ENCODE data around the gene AFG1L. TPM values are rescaled to one million over a fixed set of nuclear protein-coding genes. Genes with fewer than 3 reads are reported as not detected.
A peak's percentile ranks its signal among the peaks of the same experiment; 100 is the strongest.

Gene AFG1L
- total RNA-seq, 1 experiment from 2014 or later: 7.2 TPM

DNA sequence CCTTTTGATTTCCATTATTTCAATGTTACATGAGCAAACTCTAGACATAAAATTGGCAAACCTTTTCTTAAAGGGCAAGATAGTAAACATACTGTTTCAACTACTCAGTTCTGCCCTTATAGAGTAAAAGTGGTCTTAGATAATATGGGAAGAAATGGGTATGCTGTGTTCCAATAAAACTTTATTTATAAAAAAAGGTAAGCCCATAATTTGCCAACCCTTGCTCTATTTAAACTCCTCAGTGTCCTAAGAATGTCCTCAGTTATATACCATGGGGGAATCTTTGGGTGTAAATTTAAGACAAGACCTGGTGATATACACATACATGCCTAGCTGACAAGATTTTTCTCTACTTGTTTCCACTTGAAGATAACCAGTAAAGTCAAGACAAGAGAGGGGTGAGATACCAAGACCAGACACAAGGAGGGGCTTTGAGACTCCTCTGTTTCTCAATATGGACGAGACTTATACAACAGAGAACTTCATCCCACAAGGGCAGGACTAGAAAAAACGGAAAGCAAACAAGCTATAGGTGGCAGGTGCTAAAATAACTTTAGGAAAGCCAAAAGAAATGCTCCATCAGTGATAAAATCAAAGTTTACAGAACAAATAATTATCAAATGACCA lies 44.5 kb upstream of the AFG1L start:
- no peak overlapping the region for H3K4me3 Mint-ChIP-seq (ENCODE audit: unreplicated experiment)
- POLR2A ChIA-PET: no interaction called here
- no peaks in the 10 kb centered on the region for H3K4me1 ChIP-seq
- H3K27me3 Mint-ChIP-seq (ENCODE audit: insufficient read depth, unreplicated experiment): no peaks in the 10 kb centered on the region
- H3K9me3 Mint-ChIP-seq (ENCODE audit: unreplicated experiment): no peaks in the 10 kb centered on the region
- intact Hi-C loops (cut with micrococcal nuclease; ENCODE audit: unreplicated experiment): loop anchor here (1.0 kb wide), 1 partner anchor 242 kb away; no protein-coding TSS in a partner anchor
- no peaks in the 10 kb centered on the region for H3K27me3 ChIP-seq (replicated peaks; ENCODE audit: control insufficient read depth, insufficient read depth, low read length)
- TF ChIP-seq, protein P1, sequence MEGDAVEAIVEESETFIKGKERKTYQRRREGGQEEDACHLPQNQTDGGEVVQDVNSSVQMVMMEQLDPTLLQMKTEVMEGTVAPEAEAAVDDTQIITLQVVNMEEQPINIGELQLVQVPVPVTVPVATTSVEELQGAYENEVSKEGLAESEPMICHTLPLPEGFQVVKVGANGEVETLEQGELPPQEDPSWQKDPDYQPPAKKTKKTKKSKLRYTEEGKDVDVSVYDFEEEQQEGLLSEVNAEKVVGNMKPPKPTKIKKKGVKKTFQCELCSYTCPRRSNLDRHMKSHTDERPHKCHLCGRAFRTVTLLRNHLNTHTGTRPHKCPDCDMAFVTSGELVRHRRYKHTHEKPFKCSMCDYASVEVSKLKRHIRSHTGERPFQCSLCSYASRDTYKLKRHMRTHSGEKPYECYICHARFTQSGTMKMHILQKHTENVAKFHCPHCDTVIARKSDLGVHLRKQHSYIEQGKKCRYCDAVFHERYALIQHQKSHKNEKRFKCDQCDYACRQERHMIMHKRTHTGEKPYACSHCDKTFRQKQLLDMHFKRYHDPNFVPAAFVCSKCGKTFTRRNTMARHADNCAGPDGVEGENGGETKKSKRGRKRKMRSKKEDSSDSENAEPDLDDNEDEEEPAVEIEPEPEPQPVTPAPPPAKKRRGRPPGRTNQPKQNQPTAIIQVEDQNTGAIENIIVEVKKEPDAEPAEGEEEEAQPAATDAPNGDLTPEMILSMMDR (IDR thresholded peaks at IDR 0.05; ENCODE audit: insufficient read depth in 1 of 2, low read depth in 1 of 2, low read length in 1 of 2, severe bottlenecking in 1 of 2, unreplicated experiment in 1 of 2): peak in 1 of 2 experiments; percentile 50
- H3K9me3 ChIP-seq: no peaks in the 10 kb centered on the region
- CTCF ChIA-PET: no interaction called here
- H3K36me3 ChIP-seq (ENCODE audit: control insufficient read depth, insufficient read depth, low read length): no peaks in the 10 kb centered on the region
- DNase-seq: peak; percentile 41 to 49
- no TSS peak for BruUV-seq (replicated peaks)
- H3K36me3 Mint-ChIP-seq (ENCODE audit: insufficient read depth, unreplicated experiment): peaks cover 16% of the 10 kb centered on the region
- no peak overlapping the region for H3K4me3 ChIP-seq (ENCODE audit: low read depth, low read length)
- H3K27ac Mint-ChIP-seq (ENCODE audit: unreplicated experiment): no peak overlapping the region
- peaks cover 20% of the 10 kb centered on the region for H3K4me1 Mint-ChIP-seq (ENCODE audit: low read depth, unreplicated experiment)

DNA sequence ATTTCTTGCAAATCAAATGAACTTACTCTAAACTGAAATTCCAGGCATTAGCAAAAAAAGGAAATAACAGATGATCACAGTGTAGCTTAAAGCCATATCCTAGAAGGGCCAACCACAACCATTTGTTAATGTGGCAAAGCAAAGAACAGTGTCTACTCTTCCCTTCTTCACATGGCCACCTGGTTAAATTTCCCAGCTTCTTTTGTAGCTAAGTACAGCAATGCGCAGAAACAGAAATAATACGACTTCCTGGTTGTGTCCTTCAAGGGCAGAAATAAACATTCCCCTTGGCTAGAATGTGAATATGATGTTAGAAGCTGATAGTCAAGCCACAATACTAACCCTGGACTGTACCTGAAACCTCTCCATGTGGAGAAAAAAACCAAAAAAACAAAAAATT lies 43.6 kb upstream of the AFG1L start:
- no peaks in the 10 kb centered on the region for H3K27me3 Mint-ChIP-seq (ENCODE audit: insufficient read depth, unreplicated experiment)
- H3K4me3 Mint-ChIP-seq (ENCODE audit: unreplicated experiment): no peak overlapping the region
- CTCF ChIA-PET: no interaction called here
- POLR2A ChIA-PET: no interaction called here
- H3K9me3 Mint-ChIP-seq (ENCODE audit: unreplicated experiment): no peaks in the 10 kb centered on the region
- Histone ChIP-seq H3K36me3 (ENCODE audit: control insufficient read depth, insufficient read depth, low read length) (no peaks in the 10 kb centered on the region), H3K4me3 (ENCODE audit: low read depth, low read length) (no peak overlapping the region), H3K4me1 (no peaks in the 10 kb centered on the region), H3K27me3 (replicated peaks; ENCODE audit: control insufficient read depth, insufficient read depth, low read length) (no peaks in the 10 kb centered on the region), H3K9me3 (no peaks in the 10 kb centered on the region)
- H3K27ac Mint-ChIP-seq (ENCODE audit: unreplicated experiment): no peak overlapping the region
- intact Hi-C loops (cut with micrococcal nuclease; ENCODE audit: unreplicated experiment): no loop called here
- H3K4me1 Mint-ChIP-seq (ENCODE audit: low read depth, unreplicated experiment): peaks cover 20% of the 10 kb centered on the region
- DNase-seq: no peak
- H3K36me3 Mint-ChIP-seq (ENCODE audit: insufficient read depth, unreplicated experiment): peaks cover 11% of the 10 kb centered on the region
- no TSS peak for BruUV-seq (replicated peaks)
- TF ChIP-seq, protein P1 (IDR thresholded peaks at IDR 0.05; ENCODE audit: insufficient read depth in 1 of 2, low read depth in 1 of 2, low read length in 1 of 2, severe bottlenecking in 1 of 2, unreplicated experiment in 1 of 2): no peak

DNA sequence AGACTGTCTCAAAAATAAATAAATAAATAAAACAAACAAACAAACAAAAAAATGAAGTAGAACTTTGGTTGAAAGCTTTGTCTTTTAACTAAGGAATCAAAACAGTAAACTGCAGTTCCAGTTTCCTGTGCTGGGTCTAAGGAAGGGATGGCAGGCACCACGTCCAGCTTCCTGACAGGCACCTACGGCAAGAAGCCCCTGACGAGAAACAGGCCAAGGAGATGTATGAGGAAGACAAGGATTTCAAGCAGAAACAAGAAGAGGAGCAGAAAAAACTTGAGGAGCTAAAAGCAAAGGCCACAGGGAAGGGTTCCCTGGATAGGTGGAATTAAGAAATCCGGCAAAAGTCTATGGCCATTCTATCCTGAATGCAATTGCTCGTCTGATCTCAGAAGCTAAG lies 42.8 kb upstream of the AFG1L start:
- Mint-ChIP-seq H3K9me3 (ENCODE audit: unreplicated experiment) (no peaks in the 10 kb centered on the region), H3K27me3 (ENCODE audit: insufficient read depth, unreplicated experiment) (no peaks in the 10 kb centered on the region), H3K4me1 (ENCODE audit: low read depth, unreplicated experiment) (peaks cover 20% of the 10 kb centered on the region), H3K36me3 (ENCODE audit: insufficient read depth, unreplicated experiment) (peaks cover 11% of the 10 kb centered on the region), H3K27ac (ENCODE audit: unreplicated experiment) (no peak overlapping the region), H3K4me3 (ENCODE audit: unreplicated experiment) (no peak overlapping the region)
- TF ChIP-seq, protein P1 (IDR thresholded peaks at IDR 0.05; ENCODE audit: insufficient read depth in 1 of 2, low read depth in 1 of 2, low read length in 1 of 2, severe bottlenecking in 1 of 2, unreplicated experiment in 1 of 2): no peak
- H3K36me3 ChIP-seq (ENCODE audit: control insufficient read depth, insufficient read depth, low read length): no peaks in the 10 kb centered on the region
- DNase-seq: no peak
- H3K27me3 ChIP-seq (replicated peaks; ENCODE audit: control insufficient read depth, insufficient read depth, low read length): no peaks in the 10 kb centered on the region
- no TSS peak for BruUV-seq (replicated peaks)
- H3K4me3 ChIP-seq (ENCODE audit: low read depth, low read length): no peak overlapping the region
- no peaks in the 10 kb centered on the region for H3K9me3 ChIP-seq
- ChIA-PET CTCF (no interaction called here), POLR2A (no interaction called here)
- no peaks in the 10 kb centered on the region for H3K4me1 ChIP-seq
- intact Hi-C loops (cut with micrococcal nuclease; ENCODE audit: unreplicated experiment): no loop called here
